ENCODE data around the gene OR4N2.

GRCh38 chr14:19800282-19801117, 3.1 kb upstream of the OR4N2 start:
- no peak for TF ChIP-seq CTCF (conservative IDR thresholded peaks at IDR 0.05; ENCODE audit: low read length)
- TF ChIP-seq EZH2phosphoT487 (IDR thresholded peaks at IDR 0.05; ENCODE audit: borderline replicate concordance): no peak

Data from Loucy (cell line).